Midbrain (tissue), 1 donor: ENCODE results near the gene HIVEP3.

Experiments
- DNase-seq: peaks from one replicate; lab custom pipeline; 2025; lab: John Stamatoyannopoulos, UW

Gene HIVEP3

DNA sequence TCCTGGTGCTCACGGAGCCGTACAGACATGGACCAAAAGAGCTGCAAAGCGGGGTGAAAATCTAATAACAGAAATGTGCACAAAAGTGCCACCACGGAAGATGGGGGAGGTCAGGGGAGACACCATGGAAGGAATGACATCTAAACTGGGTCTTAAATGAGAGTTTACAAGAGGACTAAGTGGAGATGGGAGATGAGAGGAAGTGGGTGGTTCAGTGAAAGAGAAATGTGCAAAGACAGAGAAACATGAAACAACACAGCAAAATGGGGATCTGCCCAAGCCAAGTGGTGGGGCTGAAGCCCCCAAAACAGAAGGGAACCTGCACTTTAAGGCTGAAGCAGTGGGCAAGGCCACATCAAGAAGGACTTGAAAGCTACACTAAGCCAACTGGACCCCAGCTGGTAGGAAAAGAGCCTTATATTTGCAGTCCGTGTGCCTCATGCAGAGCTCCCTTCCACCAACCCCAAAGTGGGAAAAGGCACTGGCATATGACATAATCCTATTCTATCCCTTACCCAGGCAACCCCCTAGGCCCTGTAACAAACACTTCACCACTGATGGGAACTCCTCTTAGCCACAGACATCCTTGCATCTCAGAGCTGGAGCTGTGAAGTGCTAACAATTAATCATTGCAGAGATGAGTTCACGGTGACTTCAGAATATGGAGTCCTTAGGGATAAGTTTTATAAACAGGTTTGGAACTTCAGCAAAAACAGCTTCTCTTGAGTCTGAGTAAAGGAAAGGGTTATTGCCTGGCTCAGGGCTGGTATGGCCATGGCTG, 235.7 kb downstream of the HIVEP3 start:
- DNase-seq = no peak

DNA sequence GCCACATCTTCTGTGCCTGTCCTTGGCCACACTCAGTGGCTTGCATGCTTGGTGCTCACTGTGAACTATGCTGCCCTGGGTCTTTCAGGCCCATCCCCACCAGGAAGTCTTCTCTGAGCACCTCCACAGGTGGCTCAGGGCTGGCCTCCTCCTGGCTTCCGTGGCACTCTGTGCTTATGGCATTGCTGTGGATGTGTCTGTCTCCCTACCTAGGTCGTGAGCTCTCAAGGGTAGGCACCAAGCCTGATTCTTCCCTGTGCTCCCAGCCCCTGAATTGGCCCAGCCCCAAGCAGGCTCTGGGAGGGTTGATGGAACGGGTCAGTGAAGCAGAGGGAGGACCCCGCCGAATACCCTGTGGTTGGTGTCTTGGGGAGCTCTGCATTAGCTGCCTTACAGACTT, 236.6 kb downstream of the HIVEP3 start:
- DNase-seq = no peak

DNA sequence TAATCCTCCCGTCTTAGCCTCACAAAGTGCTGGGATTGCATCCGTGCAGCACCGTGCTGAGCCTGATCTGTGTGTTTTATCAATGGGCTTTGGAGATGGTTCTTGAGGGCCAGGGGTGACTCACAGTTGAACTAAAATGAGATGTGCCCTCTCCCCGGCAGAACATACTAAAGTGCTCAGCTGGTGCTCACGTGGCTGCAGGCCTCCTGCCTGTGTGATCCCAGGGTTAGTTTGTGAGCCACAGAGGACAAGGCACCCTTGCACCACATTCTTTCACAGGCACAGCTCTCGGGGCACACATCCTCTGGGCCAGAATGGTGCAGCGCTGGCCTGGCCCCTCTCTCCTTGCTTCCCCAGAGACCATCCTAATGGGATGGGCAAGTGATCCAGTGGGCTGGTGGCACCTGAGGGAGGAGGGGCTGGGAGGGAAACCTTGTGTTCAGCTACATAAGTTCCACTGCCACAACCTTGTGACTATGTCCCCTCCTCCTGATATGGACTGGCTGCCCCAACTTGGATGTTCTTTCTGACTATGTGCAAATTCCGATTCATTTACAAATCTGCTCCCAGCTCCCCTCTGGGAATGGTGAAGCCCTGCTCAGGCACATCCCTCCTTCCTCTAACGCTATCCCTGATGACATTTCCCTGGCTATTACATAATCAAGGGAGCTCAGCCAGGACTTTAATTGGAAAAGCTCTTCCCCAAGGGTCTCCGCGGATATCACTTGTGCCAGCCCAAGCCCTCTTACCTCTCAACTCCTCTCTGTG, 237.2 kb downstream of the HIVEP3 start:
- no peak for DNase-seq

DNA sequence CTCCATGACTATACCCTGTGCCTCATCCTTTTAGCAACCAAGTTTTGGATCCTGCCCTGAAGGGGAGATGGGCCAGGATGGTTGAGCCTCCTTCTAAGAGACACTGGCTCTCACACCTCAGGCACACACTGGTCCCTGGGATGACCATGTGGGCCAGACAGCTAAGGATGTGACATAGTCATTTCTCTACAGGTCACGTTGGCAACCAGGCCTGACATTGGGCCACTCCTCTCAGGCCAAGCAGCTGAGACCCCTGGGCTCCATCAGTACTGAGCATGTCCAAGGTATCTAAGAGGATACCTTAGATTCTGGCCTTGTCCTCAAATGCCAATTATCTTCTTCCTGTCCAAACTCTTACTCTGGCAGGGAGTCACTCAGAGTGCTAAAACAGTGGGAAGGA, 238.7 kb downstream of the HIVEP3 start:
- no peak for DNase-seq

DNA sequence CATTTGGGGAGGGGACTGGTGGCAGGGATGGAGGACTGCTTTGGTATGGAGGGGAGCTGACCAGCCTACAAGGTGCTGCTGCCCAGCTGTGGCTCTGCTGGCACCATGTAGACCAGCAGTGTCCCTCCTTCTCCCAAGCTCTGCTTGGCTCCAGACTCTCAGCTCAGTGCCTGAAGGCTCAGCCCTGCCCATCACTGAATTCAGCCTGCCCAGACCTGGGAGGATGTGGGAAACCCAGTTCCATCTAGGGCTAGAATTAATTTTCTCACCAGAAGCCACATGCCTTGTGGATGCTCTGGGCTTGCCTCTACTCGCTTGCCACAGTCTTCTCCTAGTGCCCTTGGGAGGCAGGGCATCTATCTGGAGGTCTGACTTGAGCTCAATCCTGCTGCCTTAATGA, 239.2 kb downstream of the HIVEP3 start:
- DNase-seq = no peak

DNA sequence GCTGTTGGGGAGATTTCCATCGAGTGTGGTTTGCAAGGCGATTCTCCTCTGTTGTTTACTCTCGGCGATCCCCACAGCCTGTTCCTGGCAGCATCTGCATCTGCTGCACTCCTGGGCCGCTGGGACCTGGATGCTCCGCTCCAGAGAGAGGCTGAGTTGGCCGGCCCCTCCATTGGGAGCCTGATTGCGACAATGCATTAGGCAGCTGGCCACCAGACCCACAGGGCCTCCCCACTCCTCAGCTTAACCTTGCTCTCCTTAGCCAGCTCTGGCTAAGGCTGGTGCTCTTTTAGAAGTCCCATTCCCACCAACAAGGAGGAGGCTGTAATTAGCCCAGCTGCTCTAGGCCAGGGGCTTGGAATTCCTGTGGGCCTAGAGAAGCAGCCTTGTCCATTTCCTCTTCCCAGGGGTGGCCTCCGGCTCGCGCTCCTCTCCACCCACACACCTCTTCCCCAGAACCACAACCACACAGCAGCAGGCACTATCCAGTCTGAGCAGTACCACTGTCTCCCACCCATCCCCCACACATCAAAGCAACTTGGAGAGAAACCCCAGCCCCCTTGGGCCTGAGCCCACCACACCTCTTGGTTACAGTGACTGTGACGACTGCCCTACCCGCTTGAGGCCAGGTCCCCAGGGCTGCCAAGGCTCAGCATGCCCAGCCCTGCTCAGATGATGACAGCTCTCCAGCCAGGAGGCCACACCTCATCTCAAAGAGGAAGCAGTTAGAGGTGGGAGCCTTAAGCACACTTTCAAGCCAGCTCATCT, 240.4 kb downstream of the HIVEP3 start:
- DNase-seq = no peak

DNA sequence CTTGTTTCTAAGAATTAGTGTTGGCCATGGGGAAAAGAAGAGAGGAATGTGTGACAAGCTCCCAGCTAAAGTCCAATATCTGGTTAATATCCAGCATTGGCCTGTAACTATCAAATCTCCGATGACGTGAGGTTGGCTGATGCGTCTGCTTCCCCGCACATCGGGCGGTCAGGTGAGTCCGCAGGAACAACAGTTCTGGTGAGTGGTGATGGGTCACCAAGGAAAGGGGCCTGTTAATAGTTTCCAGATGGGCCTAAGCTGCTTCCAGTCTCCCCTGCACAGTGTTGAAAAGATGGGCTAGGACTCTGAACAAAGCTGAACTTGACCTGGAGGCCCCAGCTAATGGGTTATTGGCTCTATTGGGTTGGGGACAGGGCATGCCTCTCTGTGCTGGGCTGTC, 241.1 kb downstream of the HIVEP3 start:
- no peak for DNase-seq

DNA sequence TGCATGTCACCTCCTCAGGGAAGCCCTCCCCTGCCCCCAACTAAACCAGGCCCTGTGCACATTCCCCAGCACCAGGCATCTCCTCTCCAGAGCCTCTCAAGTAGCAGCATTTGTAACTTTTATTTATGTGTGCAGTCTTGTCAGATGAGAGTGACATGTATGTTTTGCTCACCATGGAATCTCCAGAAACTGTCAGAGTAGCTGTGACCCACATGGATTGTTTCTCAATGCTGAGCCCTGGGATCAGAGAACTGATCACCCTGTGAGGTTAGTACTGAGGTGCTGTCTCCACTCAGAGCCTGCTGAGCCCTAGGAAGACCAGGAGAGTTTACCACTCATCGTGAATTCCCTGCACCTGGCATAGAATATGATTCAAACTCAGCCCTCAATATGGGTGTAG, 243.3 kb downstream of the HIVEP3 start:
- DNase-seq = no peak

DNA sequence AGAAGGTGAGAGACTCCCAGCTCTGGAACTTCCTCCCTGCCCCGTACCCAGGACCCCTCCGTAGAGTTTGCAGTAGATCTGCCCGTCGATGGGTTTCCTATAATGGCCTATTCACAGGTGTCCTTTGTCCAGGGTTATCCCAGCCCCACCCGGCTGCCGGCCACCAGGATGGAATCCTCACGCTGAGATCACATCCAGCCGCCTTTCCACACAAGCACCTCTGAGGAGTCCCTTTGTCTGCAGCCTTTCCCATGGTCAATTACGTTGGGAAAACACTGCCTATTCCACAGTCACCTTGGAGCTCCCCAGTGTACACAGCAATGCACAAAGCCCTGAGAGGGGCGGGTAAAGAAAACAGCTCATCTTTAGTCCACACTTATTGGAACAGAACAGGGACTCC, 244.2 kb downstream of the HIVEP3 start:
- DNase-seq = no peak

DNA sequence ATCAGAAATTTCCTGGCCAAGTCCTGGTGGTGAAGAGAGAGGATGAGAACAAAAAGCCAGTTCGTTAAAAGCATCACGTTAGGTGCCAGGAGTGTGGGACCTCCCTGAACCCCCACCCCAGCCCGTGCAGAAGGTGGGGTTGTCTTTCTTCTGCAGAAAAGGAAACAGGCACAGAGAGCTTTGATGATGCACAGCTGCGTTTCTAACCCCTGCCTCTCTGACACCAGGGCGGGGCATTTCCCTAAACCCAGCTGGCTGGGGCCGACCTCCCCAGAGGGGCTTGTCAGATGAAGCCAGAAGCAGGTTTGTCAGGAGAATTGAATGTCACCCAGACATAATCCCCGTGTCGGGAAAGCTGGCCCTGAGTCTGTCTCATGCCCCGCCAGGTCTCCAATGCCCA, 244.9 kb downstream of the HIVEP3 start:
- no peak for DNase-seq

DNA sequence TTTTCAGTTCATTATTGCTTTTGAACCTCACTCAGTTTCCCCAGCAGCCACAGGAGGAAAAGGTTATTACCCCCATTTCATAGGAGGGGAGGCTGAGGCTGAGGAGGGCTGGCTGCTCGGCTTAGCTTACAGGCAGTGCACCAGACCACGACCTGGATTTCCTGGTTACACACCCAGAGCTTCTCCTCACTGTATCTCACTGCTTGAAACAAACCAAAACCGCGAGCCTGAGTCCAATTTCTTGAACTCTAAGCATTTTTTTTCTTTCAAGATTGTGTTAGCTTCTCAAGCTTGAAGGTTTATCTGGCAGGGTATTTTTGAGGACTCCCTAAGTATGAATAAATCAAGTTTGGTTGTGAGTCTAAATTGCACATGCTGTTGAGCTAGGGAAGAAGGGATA, 245.3 kb downstream of the HIVEP3 start:
- DNase-seq = no peak

DNA sequence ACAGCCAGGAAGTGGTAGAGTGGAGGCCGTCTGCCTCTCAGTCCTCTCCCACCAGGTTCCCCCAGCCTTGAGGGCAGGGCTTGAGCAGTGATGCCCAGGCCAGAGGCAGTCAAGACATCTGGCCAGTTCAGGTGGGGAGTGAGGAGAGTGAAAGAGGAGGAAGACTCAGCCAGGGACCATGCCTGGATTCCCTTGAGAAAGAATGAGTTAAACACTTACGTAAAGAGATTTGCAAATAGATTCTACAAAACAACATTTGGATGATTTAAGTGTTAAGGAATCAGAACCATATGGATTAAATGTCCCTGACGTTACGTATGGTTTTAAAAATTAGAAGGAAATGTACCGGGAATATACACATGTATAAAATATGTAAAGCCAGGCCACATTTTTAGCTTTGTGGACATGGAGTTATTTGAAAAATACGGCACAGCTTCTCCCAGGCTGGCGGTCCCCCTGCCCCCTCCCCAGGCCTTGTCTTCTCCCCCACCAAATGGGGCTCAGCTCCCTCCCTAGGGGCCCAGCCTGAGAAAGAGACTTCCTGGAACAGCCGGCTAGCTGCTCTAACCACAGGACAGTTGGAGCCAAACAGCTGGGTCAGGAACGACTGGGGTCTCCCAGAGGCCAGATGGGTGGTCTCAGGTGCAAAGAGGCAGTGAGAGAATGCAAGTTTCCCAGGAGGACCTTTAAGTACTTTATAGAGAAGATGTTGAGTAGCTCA, 245.9 kb downstream of the HIVEP3 start:
- DNase-seq = no peak

DNA sequence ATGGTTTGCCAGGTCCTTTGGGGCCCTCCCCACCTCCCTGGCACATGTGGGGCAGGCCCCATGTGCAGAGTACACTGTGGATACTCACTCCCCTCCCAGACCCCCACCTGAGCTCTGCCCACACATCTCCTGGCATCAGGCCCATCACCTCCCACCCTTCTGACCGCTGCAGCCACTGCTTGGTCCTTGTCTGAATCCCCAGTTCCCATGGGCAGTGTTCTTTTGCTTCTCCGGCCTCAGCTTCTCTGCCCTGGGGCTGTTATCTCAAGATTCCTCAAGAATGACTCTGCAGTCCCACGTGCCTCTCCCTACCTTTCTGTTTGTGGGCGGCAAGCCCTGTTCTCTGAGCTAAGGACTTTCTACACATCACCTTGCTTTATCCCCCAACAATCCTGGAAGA, 246.5 kb downstream of the HIVEP3 start:
- DNase-seq = no peak

DNA sequence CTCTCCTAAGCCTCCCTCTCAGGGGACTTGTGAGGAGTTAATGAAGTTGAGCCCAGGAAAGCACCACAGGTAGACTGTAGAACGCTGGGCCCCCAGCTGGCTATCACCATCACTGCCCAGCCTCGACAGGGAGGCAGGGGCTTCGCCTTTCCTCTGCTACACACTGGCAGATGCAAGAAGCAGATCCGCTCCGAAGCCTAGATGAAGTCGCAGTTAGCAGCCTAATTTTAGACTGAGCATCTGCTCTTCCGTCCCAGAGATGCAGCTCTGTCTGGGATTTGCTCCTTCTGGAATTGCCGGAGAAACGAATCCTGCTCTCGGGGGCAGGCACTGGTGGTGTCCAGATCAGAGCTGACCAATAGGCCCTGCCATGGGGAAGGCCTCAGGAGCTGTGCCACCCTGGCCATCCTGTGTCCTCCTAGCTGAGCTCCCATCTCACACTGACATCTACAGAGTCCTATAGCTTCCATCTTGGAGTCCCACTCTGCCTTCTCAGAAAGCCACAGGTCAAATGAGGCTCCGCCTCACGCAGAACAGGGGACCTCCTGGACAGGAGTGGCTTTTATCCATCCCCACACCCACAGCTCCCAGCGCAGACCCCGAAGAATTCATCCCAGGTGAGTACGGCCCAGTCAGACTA, 247.5 kb downstream of the HIVEP3 start:
- DNase-seq = no peak

DNA sequence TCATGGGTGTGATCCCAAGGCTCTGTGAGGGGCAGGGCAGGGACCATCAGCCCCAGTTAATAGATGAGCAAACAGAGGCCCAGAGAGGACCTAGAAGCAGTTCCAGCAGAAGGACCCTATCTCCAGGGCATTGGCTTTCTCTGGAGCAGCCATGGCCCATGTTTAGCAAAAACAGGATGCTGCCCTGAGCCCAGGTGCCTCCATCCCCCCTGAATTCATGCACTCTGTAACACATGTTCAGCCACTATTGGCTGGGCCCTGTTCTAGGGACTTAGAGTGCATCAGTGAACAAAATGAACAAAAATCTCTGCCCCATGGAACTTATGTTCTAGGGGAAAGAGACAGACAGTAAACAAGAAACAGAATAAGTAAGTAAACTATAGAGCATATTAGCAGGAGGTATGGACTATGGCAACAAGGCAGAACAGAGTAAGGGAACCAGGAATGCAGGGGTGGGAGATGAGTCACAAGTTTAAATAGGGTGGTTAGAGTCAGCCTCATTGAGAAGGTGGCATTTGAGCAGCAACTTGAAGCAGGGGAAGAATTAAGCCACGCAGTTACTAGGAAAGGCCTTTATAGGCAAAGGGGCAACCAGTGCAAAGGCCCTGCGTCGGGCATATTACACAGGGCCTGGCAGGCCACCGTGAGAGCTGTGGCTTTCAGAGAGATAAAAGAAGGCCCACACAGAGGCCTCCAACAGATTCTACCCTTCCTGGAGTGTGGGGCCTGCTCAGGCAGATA, 248.3 kb downstream of the HIVEP3 start:
- DNase-seq = no peak

DNA sequence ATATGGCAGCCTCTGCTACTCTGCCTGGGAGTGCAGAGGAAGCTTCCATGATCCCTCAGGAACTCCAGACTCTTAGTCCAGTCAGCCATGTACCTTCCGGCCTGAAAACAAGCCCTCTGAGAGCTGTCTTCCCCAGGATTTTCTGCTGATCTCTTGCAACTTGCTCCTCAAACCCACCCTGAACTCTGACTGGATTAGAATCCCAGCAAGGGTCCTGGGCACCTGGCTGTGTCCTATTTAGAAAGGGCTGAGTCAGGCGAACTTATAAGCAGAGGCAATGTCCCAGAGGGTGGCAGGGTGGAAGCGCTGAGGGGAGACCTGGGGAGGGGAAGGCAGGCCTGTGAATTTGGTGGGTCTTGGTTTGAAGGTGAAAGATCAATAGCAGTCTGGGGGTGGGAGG, 249.8 kb downstream of the HIVEP3 start:
- no peak for DNase-seq

DNA sequence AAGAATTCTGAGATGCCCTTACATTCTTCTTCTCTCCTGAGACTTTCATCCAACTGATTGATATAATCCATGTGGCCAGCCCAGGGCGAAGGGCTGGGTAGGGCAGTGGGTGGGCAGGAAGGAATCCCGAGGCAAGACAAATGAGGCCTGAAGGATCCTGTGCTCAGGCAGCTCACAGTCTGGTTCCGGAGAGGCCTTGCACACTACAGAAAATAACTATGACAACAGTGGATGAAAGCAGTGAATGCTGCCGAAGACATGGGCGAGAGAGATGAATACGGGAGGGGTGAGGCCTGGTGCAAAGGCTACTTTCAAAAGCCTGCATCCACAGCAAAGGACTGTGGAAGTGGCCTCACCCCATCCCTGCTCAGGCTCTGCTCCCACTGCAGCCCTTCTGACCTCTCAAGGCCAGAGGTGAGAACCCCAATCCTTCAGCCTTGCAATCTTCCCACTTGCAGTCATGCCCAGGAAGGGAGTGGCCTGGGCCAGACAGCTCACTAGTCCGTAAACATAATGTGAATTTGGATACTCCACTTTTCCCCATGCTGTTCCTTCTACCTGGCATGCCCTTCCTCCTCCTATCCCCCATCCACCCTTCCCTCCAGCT, 250.6 kb downstream of the HIVEP3 start:
- DNase-seq = no peak

DNA sequence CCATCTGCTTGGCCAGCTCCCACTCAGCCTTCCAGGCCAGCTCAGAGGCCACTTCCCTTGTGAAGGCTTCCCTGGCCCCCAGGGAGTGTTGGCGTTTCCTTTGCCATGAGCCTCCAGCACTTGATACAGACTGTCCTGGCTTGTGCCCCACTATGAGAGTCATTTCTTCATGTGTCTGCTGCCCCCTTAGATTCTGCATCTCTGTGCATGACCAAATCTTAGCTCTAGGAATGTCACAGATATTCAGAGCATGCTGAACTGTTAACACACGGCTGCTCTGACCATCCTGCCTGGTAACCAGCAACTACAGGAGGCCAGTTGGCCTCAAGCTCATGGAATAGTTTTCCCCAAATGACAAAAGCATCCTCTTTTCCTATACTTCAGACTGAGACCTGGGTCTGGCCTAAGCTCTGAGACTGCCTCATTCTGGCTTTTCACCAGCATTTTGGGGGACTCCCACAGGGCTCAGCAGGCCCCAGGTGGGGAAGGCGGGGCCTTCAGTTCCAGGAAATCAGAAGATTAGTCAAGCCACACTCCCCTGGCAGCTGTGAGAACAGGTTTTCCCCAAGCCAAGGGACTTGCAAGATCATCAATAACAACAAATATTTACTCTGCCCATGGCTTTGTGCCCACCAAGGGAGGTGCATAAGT, 251.6 kb downstream of the HIVEP3 start:
- DNase-seq = no peak

DNA sequence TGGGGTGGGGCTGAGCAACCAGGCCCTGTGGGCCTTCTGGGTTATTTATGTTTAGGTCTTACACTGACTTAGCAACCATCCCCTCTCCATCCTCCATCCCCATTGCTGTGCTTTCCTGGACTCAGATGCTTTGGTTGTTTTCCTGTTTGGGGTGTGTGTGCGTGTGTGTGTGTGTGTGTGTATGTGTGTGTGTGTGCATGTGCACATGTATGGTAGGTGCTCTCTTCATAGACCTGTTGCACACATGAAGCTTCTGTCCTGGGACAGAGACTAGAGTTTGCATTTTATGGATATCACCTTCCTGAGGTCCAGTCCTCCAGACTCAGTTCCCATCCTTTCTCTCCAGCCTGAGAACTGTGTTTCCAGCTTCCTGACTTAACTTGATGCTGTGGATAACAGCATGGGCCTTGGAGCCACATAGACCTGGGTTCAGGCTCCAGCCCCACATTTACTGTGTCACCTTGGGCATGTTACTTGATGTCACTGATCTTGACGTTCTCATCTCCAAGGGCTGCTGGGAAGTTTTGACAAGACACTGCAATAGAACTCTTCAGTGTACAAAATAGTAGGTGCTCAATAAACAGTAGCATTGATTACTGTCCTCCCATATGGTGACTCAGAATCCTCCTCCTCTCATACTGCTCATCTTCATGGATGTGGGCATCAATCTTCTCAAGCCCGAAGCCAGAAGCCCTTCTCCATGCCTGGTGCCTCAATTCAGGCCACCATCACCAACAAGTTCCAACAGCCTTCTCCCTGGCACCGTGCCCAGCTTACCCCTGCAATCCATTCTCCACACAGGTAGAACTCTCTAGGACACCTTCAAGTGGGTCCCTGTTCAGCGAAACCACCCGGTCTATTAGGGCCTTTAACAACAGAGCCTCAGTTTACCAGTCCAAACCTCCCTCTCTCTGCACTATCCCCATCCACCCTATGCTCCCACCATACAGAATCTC, 252.5 kb downstream of the HIVEP3 start:
- DNase-seq = no peak
